Measurements from ENCODE around the gene ACTL6B. TPM values are rescaled to one million over a fixed set of nuclear protein-coding genes. Genes with fewer than 3 reads are reported as not detected.
"Not testable (repeated sequence)": the region's sequence is repeated elsewhere in the genome, so short reads cannot be mapped to it uniquely, and the experiment has no call there.

ACTL6B gene
- total RNA-seq, 4 donors from 2014 or later: not detected

DNA sequence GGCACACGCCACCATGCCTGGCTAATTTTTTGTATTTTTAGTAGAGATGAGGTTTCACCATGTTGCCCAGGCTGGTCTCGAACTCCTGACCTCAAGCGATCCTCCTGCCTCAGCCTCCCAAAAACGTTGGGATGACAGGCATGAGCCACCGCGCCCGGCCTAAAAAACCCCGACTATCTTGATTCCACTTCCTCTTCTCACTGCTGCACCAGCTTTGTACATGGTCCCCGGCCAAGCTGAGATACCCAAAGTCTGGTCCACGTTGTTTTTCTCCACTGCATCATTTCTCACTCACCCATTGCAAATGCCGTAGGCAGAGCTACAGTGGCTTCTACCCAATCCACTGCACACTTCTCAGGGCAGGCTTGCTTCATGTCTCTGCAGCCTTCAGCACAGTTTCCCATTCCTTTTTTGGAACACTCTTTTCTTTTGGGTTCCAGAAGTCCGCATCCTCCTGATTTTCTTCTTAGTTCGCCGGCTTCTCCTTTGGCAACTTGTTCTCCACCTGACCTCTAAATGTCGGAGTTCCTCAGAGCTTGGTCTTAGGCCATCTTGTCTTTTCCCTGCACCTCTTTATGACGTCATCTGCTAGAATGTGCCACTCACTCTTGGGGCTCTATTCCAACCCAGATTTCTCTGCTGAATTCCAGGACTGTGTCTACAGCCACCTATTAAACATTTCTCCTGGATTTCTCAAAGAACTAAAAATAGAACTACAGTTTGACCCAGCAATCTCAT lies 11.3 kb upstream of the ACTL6B start:
- no peaks in the 10 kb centered on the region for H3K4me1 ChIP-seq
- WGBS: 85% methylated on average over 16 of the region's 16 CpGs
- TF ChIP-seq, protein P1, sequence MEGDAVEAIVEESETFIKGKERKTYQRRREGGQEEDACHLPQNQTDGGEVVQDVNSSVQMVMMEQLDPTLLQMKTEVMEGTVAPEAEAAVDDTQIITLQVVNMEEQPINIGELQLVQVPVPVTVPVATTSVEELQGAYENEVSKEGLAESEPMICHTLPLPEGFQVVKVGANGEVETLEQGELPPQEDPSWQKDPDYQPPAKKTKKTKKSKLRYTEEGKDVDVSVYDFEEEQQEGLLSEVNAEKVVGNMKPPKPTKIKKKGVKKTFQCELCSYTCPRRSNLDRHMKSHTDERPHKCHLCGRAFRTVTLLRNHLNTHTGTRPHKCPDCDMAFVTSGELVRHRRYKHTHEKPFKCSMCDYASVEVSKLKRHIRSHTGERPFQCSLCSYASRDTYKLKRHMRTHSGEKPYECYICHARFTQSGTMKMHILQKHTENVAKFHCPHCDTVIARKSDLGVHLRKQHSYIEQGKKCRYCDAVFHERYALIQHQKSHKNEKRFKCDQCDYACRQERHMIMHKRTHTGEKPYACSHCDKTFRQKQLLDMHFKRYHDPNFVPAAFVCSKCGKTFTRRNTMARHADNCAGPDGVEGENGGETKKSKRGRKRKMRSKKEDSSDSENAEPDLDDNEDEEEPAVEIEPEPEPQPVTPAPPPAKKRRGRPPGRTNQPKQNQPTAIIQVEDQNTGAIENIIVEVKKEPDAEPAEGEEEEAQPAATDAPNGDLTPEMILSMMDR (IDR thresholded peaks at IDR 0.05): no peak
- TF ChIP-seq EP300 (IDR thresholded peaks at IDR 0.05): no peak
- TF ChIP-seq POLR2AphosphoS5 (IDR thresholded peaks at IDR 0.05): no peak
- TF ChIP-seq POLR2A (IDR thresholded peaks at IDR 0.05): no peak
- H3K4me3 ChIP-seq: no peak overlapping the region
- H3K27me3 ChIP-seq: no peaks in the 10 kb centered on the region
- DNase-seq (ENCODE audit: low spot score in 2 of 2): no peak
- H3K27ac ChIP-seq: no peak overlapping the region
- no peaks in the 10 kb centered on the region for H3K9me3 ChIP-seq
- no peaks in the 10 kb centered on the region for H3K36me3 ChIP-seq

DNA sequence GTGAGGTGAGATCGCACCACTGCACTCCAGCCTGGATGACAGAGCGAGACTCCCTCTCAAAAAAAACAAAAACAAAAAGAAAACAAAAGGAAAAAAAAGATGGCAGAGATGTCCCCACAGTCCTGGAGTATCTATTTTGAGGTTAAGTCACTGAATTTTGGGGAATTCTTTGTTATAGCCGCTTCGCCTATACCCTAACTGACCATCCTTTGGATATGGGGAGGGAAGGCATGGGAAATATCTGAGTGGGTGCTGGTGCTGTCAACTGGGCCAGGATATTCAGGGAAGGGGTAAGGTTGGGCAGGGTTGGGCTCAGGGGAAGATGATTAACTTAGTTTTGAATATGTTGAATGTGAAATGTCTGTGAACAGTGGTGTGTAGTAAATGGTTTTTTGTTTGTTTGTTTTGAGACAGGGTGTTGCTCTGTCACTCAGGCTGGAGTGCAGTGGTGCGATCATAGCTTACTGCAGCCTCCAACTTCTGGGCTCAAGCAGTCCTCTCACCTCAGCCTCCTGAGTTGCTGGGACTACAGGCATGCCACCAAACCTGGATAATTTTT lies 9.0 kb upstream of the ACTL6B start:
- Histone ChIP-seq H3K4me3 (no peak overlapping the region), H3K36me3 (no peaks in the 10 kb centered on the region), H3K27ac (no peak overlapping the region), H3K27me3 (peaks cover 3% of the 10 kb centered on the region), H3K4me1 (no peaks in the 10 kb centered on the region), H3K9me3 (no peaks in the 10 kb centered on the region)
- WGBS: 97% methylated on average over 5 of the region's 5 CpGs
- TF ChIP-seq EP300 (IDR thresholded peaks at IDR 0.05) (no peak), POLR2AphosphoS5 (IDR thresholded peaks at IDR 0.05) (no peak), POLR2A (IDR thresholded peaks at IDR 0.05) (no peak)
- TF ChIP-seq, protein P1 (IDR thresholded peaks at IDR 0.05): no peak
- no peak for DNase-seq (ENCODE audit: low spot score in 2 of 2)

DNA sequence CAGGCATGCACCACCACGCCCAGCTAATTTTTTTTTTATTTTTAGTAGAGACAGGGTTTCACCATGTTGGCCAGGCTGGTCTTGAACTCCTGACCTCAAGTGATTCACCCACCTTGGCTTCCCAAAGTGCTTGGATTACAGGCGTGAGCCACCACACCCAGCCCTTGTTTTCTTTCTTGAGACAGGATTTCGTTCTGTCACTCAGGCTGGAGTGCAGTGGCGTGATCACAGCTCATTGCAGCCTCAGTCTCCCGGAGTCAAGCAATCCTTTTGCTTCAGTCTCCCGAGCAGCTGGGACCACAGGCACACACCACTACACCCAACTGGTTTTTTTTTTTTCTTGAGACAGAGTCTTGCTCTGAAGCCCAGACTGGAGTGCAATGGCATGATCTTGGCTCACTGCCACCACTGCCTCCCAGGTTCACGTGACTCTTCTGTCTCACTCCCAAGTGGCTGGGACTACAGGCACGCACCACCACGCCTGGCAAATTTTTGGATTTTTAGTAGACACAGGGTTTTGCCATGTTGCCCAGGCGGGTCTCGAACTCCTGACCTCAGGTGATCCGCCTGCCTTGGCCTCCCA lies 6.0 kb upstream of the ACTL6B start:
- not testable (repeated sequence) for DNase-seq (ENCODE audit: low spot score in 2 of 2); H3K4me1 ChIP-seq; H3K4me3 ChIP-seq; H3K9me3 ChIP-seq; H3K27ac ChIP-seq; H3K36me3 ChIP-seq
- H3K27me3 ChIP-seq: peaks cover 25% of the 10 kb centered on the region
- WGBS: 74% methylated on average over 12 of the region's 12 CpGs

DNA sequence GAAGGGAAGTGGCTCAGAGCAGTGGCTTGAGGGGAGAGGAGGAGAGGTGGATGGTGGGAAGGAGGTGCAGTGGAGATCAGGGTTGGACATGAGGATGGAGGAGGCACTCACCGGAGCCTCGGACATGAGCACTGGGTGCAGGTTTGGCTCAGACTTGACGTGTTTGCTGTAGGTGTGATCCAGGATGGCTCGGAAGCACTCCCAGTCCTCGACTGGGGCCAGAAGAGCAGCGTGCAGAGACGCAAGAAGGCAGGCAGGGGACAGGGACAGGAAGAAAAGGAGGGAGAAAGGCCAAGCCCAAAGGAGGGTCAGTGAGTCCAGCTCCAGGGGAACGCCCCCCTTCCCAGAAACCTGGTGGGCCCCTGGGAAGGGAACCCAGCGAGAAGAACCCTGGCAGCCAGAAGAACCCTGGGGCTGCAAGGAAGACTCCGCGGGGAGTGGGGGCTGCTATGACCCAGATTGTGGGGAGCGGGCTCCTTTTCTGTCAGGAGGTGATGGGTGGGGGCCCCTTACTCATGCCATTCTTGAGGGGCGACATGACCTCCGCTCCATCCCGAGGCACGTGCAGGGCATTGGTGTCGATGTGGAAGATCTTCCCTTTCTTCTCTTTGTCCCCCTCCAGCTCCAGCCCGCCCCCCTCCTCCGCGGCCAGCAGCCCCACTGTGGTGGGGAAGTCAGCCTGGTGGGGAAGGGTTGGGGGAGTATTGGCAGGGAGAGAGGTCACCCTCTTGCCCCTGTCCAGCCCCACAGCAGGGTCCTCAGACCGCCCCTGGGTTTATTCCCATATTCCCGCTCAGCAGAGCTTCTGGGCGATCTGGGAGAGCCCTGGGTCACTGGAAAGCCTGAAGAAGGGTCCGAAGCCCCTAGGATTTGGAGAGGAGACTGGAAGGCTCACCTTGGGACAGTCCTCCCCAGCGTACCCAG lies 1.1 kb downstream of the ACTL6B start:
- Histone ChIP-seq H3K9me3 (no peaks in the 10 kb centered on the region), H3K4me3 (no peak overlapping the region), H3K4me1 (peaks cover 6% of the 10 kb centered on the region), H3K36me3 (no peaks in the 10 kb centered on the region), H3K27me3 (peaks cover 62% of the 10 kb centered on the region), H3K27ac (no peak overlapping the region)
- TF ChIP-seq EP300 (IDR thresholded peaks at IDR 0.05): no peak
- no peak for TF ChIP-seq POLR2AphosphoS5 (IDR thresholded peaks at IDR 0.05)
- TF ChIP-seq, protein P1 (IDR thresholded peaks at IDR 0.05): no peak
- no peak for TF ChIP-seq POLR2A (IDR thresholded peaks at IDR 0.05)
- WGBS: 57% methylated on average over 20 of the region's 25 CpGs
- DNase-seq (ENCODE audit: low spot score in 2 of 2): no peak

DNA sequence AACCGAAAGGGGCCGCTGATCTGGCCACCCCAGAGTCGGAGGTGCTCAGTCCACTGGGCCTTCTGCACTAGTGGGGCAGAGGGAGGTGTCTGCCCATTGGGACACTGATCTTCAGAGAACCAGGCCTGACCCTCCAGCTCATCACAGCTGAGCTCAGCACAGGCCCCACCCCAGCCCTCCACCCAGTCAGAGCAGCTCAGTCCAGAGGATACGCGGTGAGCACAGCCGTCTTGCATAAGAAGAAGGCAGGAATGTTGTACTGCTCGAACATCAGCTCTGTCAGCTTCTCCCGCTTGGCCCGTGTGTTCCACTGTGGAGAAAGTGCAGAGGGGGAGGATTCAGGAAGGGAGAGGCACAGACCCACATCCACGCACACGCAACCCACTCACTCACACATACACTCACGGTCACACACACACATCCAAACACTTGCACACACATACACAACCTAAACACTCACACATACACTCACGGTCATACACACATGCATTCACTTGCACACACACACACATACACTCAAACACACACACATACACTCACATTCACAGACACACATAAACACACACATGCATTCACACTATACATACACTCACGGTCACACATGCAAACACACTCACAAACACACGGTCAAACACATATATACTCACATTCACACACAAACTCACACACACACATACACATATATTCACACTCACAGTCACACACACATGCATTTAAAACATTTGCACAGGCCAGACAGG lies 6.3 kb downstream of the ACTL6B start:
- TF ChIP-seq POLR2A (IDR thresholded peaks at IDR 0.05): no peak
- WGBS: 56% methylated on average over 13 of the region's 15 CpGs
- Histone ChIP-seq H3K27me3 (peaks cover 48% of the 10 kb centered on the region), H3K27ac (no peak overlapping the region), H3K36me3 (no peaks in the 10 kb centered on the region), H3K4me3 (no peak overlapping the region), H3K9me3 (no peaks in the 10 kb centered on the region), H3K4me1 (no peaks in the 10 kb centered on the region)
- DNase-seq (ENCODE audit: low spot score in 2 of 2): no peak
